IPS-11a (cell line): ENCODE data around the gene GNB1.
A peak's percentile ranks its signal among the peaks of the same experiment; 100 is the strongest.
"Not testable (repeated sequence)": the region's sequence is repeated elsewhere in the genome, so short reads cannot be mapped to it uniquely, and the experiment has no call there.

Experiments
- H3K4me3 ChIP-seq: one replicate; pipeline ENCODE4 v1.5.1; 2013; ENCODE audit warnings: low read depth, low read length, control low read depth

GNB1 gene

DNA sequence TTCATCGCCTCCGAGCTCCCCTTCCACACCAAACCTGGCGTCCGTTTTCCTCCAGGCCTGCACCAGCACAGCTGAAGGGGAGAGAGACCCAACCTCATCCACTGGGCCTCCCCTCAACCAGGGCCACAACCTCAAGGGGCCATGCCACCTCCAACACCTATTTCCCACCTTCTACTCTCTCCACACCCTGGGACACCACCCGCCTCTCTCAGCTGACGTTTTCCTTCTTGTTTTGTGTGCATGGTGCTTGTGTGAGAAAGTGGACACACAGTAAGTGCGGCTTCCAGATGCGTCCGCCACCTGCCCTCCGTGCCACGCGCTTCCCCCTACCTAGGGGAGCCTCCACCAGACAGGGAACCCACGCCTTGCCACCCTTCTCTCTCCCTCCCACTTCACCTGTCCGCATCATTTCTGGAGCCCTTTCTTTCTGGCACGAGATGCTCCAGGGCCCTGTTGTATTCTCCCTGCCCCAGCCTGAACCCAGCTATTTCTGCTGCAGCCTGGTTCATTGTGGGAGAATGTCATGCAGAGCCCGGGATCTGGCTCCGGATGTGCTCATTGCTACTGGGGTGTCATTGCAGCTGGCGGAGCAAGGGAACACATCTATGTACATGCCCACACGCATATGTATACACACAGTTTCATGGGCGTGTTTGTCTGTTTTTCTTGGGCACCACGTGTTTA, 1.3 kb upstream of the GNB1 start:
- peak overlapping the region; percentile 33 for H3K4me3 ChIP-seq

GRCh38 chr1:1891349-1892078, 627 bp upstream of the GNB1 start:
- H3K4me3 ChIP-seq, result peak overlapping the region; percentile 37

DNA sequence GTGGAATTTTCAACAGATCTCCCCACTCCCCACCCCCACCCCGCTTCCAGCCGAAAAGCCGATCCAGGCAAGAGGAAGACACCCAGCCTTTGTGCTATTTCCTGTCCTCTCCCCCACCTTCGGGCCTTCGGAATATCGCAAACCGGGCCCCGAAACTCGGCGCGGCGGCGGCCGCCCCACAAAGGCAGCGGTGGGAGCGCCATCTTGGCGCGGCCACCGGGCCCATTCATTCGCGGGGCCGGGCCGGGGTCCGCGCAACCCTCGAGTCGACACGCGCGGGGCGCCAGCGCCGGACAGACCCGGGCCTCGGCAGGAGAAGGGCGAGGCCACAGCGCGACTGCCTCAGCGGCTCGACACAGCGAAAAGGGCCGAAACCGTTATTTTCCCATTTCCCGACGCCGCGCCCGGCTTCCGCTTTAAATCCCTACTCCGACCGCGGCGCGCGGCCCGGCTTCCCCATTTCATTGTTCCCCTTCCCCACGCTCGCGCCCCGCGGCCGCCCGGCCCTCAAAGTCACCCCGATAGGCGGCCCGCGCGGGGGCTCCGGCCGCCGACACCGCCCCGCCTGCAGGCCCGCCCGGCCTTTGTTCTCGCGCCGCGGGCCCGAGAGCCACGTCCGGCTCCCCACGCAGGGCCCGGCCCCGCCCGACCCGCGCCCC, 911 bp downstream of the GNB1 start:
- H3K4me3 ChIP-seq, result peak overlapping the region; percentile 97

GRCh38 chr1:1889090-1889750, 1.7 kb downstream of the GNB1 start:
- H3K4me3 ChIP-seq, result peak overlapping the region; percentile 97

- H3K4me3 ChIP-seq, result not testable (repeated sequence)
Observed at GRCh38 chr1:1883890-1884289, 7.0 kb downstream of the GNB1 start.

GRCh38 chr1:1883092-1883873, 7.6 kb downstream of the GNB1 start:
- no peak overlapping the region for H3K4me3 ChIP-seq

DNA sequence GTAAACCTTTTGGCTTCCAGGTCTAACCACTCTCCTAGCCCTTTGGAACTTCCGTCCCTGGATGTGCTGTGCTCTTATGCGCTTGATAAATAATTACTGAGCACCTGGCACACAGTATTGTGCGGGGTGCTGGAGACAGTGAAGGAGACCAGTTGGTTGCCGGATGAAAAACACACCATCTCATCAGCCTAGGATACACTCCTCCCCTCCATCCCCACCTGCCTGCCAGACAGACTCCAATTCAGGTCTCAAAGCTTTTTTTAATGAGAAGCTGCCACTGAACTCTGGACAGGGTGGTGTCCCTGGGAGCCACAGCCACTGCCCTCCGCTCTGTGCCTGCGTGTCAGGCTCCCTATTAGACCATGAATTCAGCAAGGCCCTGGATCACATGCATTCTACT, 9.2 kb downstream of the GNB1 start:
- no peak overlapping the region for H3K4me3 ChIP-seq

DNA sequence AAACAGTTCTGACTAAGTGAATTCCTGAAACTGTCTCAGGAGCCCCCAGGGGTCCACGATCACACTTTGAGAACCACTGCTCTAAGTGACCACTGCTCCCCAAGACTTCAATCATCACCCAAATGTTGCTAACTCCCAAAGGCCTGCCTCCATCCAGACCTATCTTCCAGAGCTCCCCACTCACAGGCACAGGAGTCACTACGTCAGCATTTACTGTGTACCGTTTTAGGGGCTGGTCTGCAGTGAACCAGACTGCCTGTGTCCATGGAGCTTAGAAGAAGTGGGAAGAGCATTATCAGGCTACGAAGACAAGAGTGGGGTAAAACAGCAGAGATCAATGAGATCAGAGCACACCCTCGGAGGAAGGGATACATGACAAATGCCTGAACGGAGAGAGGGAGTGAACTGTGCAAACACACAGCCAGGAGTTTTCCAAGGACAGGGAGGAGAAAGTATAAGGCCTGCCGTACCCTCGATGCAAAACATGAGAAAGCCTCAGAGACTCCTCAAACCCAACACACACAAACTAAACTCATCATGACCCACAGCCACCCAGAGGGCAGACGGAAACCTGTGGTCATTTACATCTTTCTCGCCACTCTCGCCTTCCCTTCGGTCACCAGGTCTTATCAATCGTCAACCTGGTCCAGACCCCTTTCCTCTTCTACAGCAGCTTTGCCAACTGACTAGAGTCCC, 10.1 kb downstream of the GNB1 start:
- no peak overlapping the region for H3K4me3 ChIP-seq

DNA sequence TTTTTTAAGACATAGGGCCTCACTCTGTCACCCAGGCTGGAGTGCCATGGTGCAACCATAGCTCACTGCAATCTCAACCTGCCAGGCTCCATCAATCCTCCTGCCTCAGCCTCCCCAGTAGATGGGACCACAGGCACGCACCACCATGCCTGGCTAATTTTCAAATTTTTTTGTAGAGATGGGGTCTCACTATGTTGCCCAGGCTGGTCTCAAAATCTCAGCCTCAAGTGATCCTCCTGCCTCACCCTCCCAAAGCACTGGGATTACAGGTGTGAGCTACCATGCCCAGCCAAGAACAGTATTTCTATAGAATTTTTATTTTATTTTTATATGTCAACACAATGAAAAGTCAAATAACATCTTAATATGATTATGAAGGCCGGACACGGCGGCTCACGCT, 10.9 kb downstream of the GNB1 start:
- no peak overlapping the region for H3K4me3 ChIP-seq

DNA sequence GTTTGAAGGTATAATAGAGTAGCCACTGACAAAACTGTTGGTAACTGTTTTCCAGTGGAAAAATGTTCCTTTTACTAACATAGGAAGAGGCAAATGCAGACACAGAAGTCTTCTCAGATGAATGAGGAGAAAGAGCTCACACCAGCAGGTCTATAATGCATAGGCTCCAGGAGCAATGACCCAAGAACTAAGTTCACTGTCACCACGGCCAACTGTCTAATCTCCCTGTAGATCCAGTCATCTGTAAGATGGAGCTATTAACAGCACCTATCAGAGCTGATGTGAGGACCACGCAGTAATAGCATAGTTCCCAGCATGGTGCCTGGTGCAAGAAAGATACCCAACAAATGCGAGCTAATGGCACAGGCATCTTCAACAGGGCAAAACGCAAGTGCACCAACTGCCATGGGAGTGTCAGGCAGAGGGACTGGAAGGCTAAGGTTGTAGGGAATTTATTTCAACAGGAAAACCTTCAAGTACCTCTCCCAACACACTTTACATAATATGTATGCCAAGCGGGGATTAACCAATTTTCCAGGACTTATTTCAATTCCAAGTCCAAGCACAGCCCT, 12.9 kb downstream of the GNB1 start:
- no peak overlapping the region for H3K4me3 ChIP-seq

GRCh38 chr1:1876335-1876930, 14.5 kb downstream of the GNB1 start:
- H3K4me3 ChIP-seq, result no peak overlapping the region

DNA sequence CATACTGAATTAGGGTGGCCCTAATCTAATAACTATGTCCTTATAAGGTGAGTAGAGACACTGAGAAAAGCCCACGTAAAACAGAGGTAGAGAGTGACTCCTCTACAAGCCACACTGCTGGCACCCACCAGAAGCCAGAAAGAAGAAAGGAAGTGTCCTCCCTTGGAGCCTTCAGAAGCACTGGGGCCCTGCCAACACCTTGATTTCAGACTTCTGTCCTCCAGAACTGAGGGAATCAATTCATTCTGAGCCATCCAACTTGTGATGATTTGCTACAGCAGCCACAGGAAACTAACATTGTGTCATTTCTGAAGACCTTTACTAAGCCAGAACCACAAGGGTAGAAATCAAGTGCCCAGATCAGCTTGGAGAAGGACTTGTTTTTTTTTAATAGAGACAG, 15.0 kb downstream of the GNB1 start:
- H3K4me3 ChIP-seq, result no peak overlapping the region

DNA sequence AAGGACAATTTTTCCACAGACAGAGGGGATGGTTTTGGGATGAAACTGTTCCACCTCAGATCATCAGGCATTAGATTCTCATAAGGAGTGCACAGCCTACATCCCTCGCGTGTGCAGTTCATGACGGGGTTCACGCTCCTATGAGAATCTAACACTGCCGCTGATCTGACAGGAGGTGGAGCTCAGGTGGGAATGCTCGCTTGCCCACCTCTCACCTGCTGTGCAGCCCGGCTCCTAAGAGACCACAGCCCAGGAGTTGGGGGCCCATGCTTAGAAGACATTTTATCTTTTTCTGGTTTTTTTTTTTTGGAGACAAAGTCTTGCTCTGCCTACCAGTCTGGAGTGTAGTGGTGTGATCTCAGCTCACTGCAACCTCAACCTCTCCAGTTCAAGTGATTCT, 16.0 kb downstream of the GNB1 start:
- H3K4me3 ChIP-seq, result no peak overlapping the region

GRCh38 chr1:1873186-1873585, 17.7 kb downstream of the GNB1 start:
- H3K4me3 ChIP-seq, result no peak overlapping the region

DNA sequence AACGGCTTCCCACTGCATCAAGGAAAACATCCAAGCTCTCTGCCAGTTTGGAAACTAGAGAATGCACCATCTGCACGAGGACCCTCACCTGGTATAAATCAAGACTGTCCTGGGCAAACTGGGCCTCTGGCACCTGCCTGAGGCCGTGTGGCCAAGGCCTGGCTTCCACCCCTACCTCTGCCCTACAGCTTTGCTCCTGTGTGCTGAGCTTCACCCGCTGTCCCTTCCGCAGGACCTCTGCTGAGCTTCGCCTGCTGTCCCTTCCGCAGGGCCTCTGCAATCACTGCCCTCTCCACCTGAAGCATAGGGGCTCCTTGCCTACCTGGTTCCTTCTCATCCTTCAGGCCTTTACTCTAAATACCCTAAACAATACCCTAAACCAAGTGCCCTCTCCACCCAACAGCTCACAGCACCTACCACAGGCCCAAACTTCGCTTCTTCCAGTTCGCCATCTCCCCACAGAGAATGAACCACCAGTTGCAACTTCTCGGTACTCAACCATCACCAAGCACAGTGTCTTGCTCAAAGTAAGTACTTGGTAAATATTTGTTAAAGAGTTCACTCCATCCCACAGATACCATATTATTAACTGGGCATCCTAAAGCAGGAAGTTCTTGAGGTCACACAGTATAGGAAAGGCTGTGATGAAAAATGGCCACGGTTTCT, 18.4 kb downstream of the GNB1 start:
- no peak overlapping the region for H3K4me3 ChIP-seq

GRCh38 chr1:1869469-1869868, 21.4 kb downstream of the GNB1 start:
- H3K4me3 ChIP-seq, result no peak overlapping the region

- H3K4me3 ChIP-seq, result no peak overlapping the region
Observed at GRCh38 chr1:1867164-1867563, 23.7 kb downstream of the GNB1 start.

GRCh38 chr1:1862905-1863547, 27.9 kb downstream of the GNB1 start:
- no peak overlapping the region for H3K4me3 ChIP-seq
